Activated CD8-positive, alpha-beta memory T cell treated with anti-CD3 and anti-CD28 coated beads, Interleukin-2, amount 50 U/mL, for 4 hours (primary cell): ENCODE data around the gene AGBL5.
"Not testable (repeated sequence)": the region's sequence is repeated elsewhere in the genome, so short reads cannot be mapped to it uniquely, and the experiment has no call there.

Experiments used
- DNase-seq: peaks from one replicate; pipeline ENCODE4 v3.0.0-alpha.2; 2020

The AGBL5 gene

DNA sequence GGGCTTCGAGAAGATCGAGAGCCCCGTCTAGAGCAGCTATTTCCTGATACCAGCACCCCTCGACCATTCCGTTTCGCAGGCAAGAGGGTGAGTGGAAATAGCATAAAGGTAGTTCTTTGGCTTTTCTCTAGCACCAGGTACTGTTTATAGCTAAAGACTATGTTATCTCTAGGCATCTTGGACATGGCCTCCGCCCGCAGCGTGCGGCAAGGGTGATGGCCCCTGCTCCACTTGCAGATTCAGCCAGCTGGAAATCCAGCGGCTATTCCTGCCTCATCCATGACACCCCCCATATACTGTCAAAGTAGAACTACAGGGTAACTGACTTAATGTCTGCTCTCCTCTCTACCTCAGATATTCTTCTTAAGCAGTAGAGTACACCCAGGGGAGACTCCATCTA, 3.3 kb downstream of the AGBL5 start:
- DNase-seq: no peak

DNA sequence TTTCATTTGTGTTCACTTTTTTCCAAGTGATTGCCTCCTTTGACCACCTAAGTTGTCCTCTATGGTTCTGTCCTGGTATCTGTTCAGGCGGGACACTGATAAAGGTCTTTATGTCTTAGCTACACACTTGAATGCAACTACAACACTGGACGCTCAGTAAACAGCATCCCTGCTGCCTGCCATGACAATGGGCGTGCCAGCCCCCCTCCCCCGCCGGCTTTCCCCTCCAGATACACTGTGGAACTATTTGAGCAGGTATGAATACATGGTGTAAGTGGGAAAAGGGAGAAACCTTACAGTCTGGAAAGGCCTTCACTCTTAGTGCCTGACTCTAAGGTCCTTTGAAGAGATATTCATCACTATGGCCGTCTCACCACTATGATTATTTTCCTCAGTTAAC, 5.7 kb downstream of the AGBL5 start:
- no peak for DNase-seq

DNA sequence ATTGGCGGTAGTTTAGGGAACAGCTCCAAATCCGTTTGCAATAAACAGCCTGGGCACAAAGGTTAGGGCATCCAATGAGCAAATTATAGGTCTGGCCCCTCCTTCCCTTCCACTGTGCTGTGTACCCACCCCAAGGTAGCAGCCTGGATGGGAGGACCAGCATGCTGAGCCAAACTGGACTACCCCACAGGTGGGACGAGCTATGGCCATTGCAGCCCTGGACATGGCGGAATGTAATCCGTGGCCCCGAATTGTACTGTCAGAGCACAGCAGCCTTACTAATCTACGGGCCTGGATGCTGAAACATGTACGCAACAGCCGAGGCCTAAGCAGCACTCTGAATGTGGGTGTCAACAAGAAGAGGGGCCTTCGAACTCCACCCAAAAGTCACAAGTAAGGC, 6.7 kb downstream of the AGBL5 start:
- DNase-seq: no peak

DNA sequence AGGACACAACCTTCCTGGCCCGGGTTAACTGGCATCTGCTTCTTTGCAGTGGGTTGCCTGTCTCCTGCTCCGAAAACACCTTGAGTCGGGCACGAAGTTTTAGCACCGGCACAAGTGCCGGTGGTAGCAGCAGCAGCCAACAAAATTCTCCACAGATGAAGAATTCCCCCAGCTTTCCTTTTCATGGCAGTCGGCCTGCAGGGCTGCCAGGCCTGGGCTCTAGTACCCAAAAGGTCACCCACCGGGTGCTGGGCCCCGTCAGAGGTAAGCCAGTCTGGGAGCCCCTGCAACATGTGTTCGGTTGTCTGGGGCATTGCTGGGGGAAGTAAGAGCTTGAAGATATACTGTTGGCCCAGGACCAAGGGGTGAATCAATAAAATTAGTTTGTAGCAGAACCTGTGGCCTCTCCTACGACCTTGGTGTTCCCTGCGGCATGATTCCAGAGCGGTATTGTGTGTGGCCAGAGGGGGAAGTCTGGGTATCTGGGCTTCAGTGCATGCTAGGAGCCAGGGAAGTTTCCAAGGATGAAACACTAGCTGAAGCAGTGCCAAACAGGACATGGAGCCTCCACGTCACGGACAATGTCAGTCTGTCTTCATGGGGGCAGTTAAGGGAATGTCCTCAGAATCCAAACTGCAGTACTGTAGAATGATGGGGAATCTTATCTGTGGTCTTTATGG, 7.8 kb downstream of the AGBL5 start:
- DNase-seq: no peak

DNA sequence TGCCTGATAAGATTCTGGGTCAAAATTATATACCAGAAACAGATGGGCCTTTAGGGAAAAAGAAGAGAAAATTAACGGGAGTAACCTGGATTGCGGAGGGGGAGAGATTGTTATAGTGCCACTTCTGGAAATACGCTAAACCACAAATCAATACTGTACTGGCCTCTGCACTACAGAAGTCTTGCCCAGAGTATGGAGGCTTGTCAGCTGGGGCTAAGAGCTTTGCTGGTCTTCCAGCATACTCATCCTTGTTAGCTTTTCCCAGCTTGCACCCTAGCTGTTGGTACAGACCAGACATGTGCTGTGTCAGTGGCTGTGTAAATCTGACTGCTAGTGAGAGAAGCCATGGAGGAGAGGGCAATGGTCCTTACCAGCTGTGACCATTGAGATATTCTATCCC, 8.9 kb downstream of the AGBL5 start:
- no peak for DNase-seq

DNA sequence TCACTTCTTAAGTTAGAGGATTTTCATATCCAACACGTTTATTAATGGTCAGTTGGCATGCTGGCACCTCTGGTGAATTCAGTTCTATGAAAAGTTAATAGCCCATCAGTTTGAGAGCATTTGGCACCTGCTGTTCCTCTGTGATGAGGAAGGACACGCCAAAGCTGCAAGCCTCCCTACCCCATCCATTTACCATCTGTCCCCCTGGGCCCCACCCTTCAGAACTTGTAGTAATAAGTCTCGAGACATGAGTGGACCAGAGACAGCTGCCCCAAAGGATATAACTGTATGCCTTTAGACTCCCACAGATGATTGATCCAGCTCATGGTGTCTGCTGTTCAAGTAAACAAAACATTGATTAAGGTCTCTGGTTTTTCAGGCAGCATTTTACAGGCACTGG, 13.7 kb downstream of the AGBL5 start:
- no peak for DNase-seq

DNA sequence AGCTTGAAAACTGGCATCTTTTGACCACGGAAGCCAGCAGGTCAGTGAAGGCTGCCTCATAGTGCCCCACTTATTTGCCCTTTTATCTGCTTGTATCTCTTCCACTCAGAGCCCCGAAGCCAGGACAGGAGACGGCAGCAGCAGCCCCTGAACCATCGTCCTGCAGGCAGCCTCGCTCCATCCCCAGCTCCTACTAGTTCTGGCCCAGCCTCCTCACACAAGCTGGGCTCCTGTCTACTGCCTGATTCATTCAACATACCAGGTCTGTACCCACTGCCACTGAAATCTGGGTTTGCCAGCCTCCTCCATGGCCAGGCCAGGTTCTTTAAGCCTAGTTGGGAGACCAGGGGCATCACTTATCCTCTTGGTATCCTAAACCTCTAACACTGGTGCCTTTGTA, 15.9 kb downstream of the AGBL5 start:
- no peak for DNase-seq

DNA sequence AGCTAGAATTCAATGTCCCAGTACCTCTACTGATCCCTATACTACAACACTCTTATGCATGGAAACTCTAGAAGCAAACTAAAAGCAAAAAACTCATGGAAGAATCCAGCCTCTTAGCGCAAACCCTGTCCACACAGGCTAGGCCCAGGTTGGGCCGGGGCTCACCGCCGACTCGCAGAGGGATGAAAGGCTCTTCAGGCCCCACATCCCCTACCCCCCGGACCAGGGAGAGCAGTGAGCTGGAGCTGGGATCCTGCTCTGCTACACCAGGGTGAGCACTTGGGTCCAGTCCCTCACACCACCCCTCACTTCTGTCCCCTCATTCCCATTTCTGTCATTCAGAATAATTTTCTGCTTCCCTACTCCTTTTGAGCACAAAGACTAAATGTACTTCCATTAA, 18.0 kb downstream of the AGBL5 start:
- DNase-seq: no peak

DNA sequence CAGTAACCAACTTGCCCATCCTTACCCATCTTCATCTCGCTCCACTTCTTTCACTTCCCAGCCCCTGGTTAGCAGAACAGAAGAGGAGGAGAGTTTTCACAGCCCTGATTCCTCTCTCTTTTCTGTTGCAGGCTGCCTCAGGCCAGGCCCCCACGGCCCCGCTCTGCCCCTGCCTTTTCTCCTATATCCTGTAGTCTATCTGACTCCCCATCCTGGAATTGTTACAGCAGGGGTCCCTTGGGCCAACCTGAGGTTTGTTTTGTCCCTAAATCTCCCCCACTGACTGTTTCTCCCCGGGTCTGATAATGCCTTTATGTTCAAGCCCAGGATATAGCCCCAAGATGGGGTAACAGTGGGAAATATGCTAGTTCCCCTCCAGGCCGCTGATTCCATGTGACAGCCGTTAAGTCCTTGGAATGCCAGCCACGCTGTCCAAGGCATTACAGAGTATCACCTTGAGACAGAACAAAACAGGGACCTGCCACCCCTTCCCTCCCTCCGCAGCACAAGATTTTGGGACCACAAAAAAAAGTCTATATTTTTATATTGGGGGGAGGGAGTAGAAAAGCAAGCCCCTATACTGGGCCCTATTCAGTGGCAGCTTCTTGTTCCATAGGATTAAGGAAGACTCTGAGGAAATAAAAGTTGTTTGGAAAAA, 18.6 kb downstream of the AGBL5 start:
- no peak for DNase-seq

DNA sequence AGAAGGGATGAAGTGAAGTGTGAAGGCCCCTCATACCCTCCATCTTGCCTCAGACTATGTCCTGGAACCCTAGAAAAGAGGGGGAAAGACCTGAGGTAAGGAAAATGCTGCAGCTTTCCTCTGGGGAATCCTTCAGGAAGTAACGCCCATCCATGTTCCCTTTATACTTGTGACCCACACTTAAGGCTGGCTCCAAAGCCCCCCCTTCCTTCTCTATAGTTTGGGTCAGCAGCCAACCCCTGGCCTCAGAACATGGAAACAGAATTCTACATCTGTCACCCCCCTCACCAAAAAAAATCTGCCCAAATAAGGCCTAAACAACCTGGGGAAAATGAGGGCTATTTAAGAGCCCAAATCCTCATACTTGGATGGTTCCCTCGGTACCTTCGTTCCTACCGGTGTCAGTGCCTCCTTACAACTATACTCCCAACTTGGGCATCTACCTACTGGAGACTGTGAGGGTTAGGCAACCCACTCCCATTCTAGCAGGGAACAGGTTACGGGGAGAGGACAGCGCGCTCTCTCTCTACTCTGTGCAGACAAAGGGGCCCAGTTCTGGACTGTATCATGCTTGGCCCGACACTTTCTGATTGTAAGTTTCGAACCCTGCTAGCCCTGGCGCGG, 19.3 kb downstream of the AGBL5 start:
- DNase-seq: no peak

DNA sequence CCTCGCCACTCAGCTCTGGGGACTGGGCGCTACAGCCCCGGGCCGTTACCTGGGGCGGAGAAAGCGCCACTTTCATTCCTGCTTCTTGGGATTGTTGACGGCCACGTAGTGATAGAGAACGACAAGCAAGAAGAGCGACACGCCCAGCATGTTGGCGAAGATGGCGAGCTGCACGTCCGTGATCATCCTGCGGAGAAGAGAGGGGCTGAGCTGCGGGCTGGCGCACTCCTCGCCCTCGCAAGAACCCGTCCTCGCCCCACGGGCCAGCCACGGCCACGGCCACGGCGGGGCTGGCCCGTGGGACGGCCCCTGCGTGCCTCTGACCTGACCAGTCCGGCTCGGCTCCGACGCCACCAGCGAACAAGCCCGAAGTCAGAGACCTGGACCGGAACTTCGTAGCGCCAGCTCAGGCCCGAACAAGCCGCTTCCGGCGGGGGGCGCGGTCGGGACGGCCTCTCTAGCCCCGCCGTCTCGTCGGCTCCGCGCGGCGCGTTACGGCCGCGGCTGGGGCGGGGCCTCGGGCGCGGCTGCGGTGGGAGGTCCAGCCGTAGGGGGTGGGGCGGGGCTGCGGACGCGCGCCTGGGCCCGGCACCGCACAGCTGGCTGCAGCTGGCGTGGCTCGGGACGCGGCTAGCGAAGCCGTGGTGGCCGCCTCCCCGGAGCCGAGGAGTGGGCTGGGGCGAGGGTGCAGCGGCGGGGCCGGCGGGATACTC, 20.0 kb downstream of the AGBL5 start, which contains the start of gene OST4:
TSS of gene OST4 (minus strand) at position 378 of the 713 bp plus-strand sequence.
- DNase-seq: peak; percentile 89

DNA sequence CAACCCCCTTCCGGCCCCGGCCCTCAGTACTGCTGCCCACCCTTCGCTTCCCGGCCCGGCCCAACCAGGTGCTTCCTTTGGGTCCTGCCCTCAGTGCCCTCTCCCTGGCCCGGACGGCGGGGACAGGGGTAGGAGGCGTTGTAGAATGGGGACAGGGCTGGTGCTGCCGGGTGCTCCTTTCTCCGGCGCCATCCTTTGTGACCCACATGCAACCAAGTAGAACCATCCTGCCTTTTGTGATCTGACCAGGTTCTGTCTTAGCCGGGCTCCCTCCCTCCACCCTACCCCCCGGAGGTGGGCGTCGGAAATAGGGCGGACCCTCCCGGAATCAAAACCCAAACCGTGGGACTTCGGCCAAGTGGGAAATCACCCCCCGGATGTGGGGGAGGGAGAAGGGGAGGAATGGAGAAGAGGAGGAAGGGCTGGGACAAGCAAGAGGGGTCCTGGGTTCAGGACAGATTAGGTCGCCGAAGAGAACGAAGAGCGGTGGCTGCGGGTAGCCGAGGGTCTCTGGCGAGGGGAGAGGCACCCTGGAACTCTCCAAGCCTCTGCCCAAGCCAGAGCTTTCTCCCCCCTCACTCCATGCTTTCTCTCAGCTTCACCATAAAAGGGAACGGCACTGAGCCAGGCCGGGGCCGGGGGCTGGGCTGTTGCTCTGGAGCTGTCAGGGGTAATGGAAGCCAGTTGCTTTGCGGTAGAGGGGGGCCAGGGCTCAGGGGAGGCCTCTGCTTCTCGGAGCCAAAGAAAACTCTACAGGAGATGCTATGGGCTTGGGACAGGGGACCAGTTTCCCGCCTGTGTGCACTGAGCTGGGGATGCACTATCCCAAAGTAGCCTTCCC, 20.7 kb downstream of the AGBL5 start:
- DNase-seq: no peak

DNA sequence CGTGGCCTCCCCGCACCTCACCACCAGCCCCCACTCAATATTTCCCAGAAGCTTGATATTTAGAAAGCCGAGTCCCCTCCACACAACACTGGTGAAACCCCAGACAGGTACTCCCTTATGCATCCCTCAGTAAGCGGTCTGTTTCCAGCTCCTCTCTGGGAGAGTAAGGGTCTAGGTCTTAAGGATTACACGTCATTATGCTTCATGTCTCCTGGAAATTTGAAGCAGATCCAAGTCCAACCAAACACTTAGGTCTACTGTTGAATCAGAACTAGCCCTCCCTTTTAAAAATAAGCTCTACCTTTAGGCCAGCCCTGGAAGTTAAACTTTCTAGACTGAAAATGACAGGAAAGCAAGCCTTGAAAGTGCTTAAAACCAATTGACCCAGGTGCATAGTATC, 21.5 kb downstream of the AGBL5 start:
- DNase-seq: no peak

DNA sequence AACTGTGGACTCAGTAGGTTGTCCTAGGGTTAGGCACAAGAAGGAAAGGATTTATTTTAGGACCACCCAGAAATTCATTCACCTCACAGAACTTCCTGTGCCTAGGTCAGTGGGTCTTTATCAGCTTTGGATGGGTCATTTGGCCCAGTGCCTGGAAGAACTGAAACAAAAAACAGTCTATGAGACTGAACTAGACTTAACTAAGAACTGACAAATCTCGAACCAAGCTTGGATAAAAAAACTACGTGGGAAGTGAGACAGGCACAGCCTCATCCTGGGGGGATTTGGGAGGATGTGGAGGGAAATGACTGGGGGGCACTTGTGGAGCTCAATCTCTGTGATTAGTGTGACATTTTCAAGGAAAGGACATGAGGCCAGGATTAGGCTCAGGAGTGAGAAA, 22.3 kb downstream of the AGBL5 start:
- no peak for DNase-seq

DNA sequence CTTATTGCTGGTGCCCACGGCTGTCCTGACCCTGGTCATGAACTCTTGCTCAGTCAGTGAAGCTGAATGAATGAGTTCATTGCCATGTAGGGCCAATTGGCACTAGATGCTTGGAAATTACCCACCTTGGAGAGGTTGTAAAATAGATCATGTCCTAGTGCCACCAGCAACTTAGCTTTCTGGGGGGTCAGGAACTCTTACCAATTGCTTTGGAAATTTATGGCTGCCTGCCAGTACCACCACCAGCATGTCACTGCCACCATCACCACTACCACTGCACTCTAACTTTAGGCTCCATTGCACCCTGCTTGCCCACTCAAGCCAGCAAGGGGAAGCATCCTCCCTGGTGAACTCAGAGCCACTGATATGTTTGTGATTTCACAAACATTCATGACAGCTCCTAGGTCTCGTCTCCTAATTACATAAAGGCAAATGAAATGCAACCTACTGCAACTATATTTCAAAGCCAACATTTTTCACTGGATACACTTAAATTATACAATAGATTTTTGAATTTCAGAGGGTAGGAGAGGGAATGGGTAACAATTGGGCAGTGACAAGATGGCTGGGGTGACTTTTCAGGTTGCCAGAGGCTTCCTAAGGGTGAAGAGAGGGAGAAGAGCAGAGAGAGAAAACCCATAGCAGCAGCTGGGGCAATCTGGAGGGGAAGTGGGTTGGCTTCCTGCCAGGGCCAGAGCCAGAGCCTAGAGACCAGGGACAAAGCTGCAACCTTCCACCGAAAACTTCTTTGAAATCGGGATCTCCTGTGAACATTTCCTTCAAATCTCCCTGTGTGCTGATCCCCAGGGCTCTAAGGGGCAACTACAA, 23.5 kb downstream of the AGBL5 start:
- peak; percentile 47 for DNase-seq

DNA sequence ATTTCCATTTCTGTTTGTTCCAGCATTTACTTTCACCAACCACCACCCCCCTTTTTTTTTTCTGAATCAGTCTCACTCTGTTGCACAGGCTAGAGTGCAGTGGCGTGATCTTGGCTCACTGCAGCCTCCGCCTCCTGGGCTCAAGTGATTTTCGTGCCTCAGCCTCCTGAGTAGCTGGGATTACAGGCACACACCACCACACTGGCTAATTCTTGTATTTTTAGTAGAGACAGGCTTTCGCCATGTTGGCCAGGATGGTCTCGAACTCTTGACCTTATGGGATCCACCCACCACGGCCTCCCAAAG, 24.1 kb downstream of the AGBL5 start:
- DNase-seq: not testable (repeated sequence)

DNA sequence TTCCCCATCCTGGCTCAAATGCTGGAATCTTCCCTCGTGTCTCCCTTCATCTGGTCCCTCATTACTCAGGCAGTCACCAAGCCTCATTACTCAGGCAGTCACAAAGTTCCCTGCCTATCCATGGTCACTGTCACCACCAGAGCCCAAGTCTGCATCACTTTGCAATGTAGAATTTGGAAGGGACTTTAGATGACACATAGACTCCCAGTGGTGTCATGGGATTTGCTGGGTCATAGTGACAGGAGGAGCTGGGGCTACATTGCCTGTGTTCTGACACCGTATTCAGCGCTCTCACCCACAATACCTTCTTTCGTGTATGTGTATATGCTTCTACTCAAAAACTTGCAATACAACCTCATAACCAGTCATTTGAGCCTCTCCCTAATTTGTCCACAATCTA, 24.9 kb downstream of the AGBL5 start:
- DNase-seq: no peak

DNA sequence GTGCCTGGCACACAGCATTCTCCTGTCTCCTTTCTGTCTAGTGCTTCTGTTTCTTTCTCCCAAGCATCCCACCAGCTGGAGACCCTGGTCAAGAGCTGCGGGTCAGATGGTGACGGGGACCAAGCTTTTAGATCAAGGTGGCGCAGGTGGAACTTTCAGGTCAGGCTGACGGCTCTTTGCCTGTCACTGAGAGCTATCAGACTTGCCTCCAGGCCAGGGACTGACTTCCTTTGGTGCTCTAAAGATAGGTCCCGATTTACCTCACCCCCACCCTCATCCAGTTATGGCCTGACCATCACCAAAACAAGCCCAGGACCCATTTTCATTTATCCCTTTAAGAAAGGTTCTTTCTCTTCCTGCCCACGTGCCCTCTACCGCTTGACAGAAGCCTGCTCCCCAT, 25.8 kb downstream of the AGBL5 start:
- no peak for DNase-seq

DNA sequence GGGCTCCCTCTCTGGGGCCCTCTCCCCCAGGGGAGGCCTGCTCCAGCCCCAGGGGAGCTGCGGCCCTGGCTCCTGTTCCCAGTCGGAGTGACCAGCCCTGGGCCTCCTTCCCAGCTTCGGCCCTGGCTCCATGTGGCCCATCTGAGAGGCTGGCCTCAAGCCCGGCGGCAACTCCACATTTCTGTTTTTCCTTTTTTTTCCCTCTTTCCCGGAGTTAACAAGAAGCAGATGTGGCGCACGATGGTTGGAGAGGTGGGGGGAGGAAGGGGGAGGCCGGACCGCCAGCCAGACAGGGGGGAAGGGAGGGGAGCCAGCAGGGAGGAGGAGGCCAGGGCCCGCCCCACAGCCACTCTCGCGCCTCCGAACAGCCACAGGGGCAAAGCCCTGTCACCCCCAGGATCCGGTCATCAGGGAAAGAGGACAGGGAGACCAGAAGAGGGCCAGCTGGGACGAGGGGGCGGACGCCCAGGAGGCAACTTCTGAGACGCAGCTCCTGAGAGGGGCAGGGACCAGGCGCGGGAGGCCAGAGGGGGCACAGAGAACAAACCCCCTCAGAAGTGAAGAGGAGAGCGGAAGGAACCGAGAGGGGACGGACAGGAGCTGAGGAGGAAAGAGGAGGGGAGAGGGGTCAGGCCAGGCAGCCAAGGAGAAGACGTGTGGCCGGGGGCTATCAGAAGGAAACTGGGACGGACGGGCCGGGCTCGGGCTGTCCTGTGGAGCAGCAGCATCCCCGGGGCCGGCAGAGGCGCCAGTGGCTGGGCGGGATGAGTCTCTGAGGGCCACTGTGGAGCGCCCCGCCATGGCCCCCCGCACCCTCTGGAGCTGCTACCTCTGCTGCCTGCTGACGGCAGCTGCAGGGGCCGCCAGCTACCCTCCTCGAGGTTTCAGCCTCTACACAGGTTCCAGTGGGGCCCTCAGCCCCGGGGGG, 27.1 kb downstream of the AGBL5 start, which contains the start of gene EMILIN1:
TSS of gene EMILIN1 (plus strand) at position 349 of the 928 bp plus-strand sequence. CDS start at position 800, 451 bp downstream.
- no peak for DNase-seq

DNA sequence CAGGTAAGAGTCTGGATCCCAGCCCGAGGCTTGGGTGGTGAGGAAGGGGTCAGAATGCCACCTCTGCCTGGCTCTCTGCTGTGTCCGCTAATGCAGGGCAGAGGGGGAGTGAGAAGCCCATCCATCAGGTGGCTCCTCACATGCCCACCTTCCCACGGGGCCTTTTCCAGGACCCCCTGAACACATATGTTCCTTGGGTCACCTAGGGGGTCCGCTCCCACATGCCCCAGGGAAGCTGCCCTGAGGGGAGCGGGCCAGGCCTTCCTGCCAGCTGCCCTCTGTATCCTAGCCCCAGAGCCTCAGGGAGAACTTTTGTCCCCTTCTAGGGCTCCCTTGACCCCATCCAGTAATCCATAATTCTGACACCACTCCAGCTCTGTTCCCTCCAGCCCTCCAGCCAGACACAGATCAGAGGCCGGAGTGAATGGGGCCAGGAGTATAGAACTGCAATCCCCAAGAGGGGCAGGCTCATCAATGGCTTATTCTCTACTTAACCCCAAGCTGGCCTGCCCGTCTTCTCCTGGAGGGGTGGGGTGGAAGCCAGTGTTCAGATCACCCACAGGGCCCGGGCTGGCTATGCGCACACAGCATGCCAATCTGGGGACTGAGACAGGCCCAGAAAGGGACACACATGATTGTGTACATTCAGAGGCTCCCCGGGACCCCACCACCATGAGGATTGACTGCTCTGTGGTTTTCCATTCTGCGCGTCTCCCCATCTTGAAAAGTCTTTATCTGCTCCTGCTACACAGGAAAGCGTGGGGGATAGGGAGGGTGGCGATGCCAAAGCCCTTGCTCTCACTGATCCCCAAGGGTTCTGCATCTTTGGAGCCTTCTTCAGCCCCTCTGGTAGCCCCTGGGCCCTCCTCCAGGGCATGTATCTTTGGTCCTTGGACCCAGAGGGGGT, 28.0 kb downstream of the AGBL5 start:
- DNase-seq: no peak
